ENCODE measurements around the gene VIM.
A peak's percentile ranks its signal among the peaks of the same experiment; 100 is the strongest.
"Not testable (repeated sequence)": the region's sequence is repeated elsewhere in the genome, so short reads cannot be mapped to it uniquely, and the experiment has no call there.

The VIM gene

DNA sequence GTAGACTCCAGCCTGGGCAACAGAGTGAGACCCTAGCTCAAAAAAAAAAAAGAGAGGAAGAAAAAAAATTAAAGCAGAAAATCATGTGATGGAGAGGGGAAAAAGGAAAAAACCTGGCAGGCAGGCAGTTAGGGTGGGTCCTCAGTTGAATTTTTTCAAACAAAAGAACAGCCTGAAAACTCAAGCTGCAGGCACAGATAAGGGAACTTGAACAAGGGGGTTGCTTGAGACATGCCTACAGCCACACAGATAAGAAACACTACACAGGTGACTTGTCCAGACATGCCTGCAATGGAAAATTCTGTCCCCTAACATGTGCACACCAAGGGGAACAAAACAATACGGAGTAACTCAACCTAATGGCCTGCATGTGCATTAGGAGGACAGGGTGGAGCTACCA lies 19.2 kb downstream of the VIM start:
- Histone ChIP-seq H3K36me3 (ENCODE audit: control insufficient read depth, low read depth, low read length) (no peaks in the 10 kb centered on the region), H3K9ac (ENCODE audit: low read length) (no peak overlapping the region), H3K27ac (ENCODE audit: low read length) (no peak overlapping the region), H3K4me1 (ENCODE audit: control insufficient read depth, low read depth, low read length) (no peaks in the 10 kb centered on the region), H3K9me3 (ENCODE audit: control insufficient read depth, low read depth, low read length) (peaks cover 9% of the 10 kb centered on the region), H3K4me3 (ENCODE audit: low read length) (no peak overlapping the region), H3K27me3 (ENCODE audit: control insufficient read depth, insufficient read depth, low read length) (no peaks in the 10 kb centered on the region)

DNA sequence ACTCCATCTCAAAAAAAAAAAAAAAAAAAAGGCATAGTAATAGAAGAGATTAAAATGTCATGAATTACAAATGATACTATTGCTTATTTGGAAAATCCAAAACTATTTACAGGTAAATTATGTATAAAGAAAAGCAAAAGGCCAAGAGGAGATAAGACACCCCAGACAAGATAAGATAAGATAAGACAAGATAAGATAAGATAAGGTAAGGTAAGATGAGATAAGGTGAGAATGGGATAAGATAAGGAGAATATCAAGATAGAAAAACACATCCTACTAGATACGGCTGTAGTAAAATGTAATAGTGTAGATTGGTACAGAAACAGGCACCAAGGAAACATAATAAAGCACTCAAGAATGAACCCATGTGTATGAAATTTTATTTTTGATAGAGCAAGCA lies 20.9 kb downstream of the VIM start:
- Histone ChIP-seq H3K36me3 (ENCODE audit: control insufficient read depth, low read depth, low read length) (no peaks in the 10 kb centered on the region), H3K27me3 (ENCODE audit: control insufficient read depth, insufficient read depth, low read length) (no peaks in the 10 kb centered on the region), H3K4me3 (ENCODE audit: low read length) (no peak overlapping the region), H3K9me3 (ENCODE audit: control insufficient read depth, low read depth, low read length) (peaks cover 9% of the 10 kb centered on the region), H3K9ac (ENCODE audit: low read length) (no peak overlapping the region), H3K4me1 (ENCODE audit: control insufficient read depth, low read depth, low read length) (no peaks in the 10 kb centered on the region), H3K27ac (ENCODE audit: low read length) (no peak overlapping the region)

DNA sequence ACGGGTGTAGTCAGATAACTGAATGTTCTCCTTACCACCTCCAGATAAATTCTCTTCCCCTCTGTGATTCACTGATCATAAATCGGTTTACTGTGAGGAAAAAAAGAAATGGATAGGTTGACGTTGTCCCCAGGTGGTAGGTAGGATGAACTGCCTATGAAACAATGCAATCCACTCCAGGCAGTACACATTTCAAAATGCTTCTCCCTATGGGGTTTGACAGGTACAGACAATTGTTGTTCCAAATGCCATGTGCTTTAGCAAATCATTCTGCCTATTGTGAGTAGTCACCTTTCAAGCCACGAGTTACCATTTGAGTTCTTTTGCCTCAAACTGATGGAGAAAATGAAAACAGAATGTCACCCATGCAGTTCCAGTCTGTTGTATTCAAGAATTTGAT lies 21.8 kb downstream of the VIM start:
- Histone ChIP-seq H3K27ac (ENCODE audit: low read length) (no peak overlapping the region), H3K9me3 (ENCODE audit: control insufficient read depth, low read depth, low read length) (peaks cover 9% of the 10 kb centered on the region), H3K9ac (ENCODE audit: low read length) (no peak overlapping the region), H3K36me3 (ENCODE audit: control insufficient read depth, low read depth, low read length) (no peaks in the 10 kb centered on the region), H3K4me3 (ENCODE audit: low read length) (no peak overlapping the region), H3K27me3 (ENCODE audit: control insufficient read depth, insufficient read depth, low read length) (no peaks in the 10 kb centered on the region), H3K4me1 (ENCODE audit: control insufficient read depth, low read depth, low read length) (no peaks in the 10 kb centered on the region)

DNA sequence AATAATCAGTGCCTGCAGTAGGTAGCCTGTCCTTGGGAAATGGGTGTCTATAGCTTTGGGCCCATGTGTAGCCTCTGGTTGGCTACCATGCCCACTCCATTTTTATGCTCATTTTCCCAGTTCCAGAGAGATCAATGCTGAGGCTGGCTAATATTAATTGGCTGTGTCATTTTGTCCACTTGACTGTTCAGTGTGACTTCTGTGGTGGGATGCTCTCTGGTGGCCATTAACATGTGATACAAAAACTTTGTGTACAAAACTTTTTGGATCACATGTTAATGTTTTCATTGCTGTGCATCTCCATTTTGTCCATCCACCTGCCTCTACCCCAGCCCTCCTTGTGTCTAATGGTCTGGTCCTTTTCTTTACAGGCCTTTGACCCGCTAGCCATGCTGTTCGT lies 22.7 kb downstream of the VIM start:
- peaks cover 9% of the 10 kb centered on the region for H3K9me3 ChIP-seq (ENCODE audit: control insufficient read depth, low read depth, low read length)
- no peaks in the 10 kb centered on the region for H3K27me3 ChIP-seq (ENCODE audit: control insufficient read depth, insufficient read depth, low read length)
- H3K4me1 ChIP-seq (ENCODE audit: control insufficient read depth, low read depth, low read length): no peaks in the 10 kb centered on the region
- no peak overlapping the region for H3K4me3 ChIP-seq (ENCODE audit: low read length)
- H3K27ac ChIP-seq (ENCODE audit: low read length): no peak overlapping the region
- no peaks in the 10 kb centered on the region for H3K36me3 ChIP-seq (ENCODE audit: control insufficient read depth, low read depth, low read length)
- H3K9ac ChIP-seq (ENCODE audit: low read length): no peak overlapping the region

DNA sequence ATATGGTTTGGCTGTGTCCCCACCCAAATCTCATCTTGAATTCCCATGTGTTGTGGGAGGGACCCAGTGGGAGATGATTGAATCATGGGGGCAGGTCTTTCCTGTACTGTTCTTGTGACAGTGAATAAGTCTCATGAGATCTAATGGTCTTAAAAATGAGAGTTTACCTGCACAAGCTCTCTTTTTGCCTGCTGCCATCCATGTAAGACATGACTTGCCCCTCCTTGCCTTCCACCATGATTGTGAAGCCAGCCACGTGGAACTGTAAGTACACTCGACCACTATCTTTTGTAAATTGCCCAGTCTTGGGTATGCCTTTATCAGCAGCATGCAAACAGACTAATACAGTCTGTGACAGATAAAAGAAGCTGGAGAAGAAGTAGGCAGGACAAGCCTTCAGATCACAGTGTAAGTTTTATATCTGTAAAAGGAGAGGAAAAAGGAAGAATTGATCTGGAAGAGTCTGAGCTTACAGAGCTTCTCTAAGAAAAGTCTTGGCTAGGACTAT lies 26.6 kb downstream of the VIM start:
- H3K4me1 ChIP-seq (ENCODE audit: control insufficient read depth, low read depth, low read length); H3K9ac ChIP-seq (ENCODE audit: low read length); H3K4me3 ChIP-seq (ENCODE audit: low read length); H3K36me3 ChIP-seq (ENCODE audit: control insufficient read depth, low read depth, low read length); H3K27ac ChIP-seq (ENCODE audit: low read length); H3K9me3 ChIP-seq (ENCODE audit: control insufficient read depth, low read depth, low read length); H3K27me3 ChIP-seq (ENCODE audit: control insufficient read depth, insufficient read depth, low read length): not testable (repeated sequence)

DNA sequence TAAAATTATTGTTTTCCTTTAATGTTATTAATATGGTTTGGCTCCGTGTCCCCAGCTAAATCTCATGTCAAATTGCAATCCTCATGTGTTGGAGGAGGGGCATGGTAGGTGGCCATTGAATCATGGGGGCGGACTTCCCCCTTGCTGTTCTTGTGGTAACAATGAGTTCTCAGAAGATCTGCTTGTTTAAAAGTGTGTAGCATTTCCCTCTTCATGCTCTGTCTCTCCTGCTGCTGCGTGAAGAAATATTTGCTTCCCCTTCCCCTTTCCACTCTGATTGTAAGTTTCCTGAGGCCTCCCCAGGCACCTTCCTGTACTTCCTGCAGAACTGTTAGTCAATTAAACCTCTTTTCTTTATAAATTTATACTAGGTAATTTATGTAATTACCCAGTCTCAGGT lies 27.5 kb downstream of the VIM start:
- Histone ChIP-seq H3K9me3 (ENCODE audit: control insufficient read depth, low read depth, low read length) (no peaks in the 10 kb centered on the region), H3K36me3 (ENCODE audit: control insufficient read depth, low read depth, low read length) (no peaks in the 10 kb centered on the region), H3K4me3 (ENCODE audit: low read length) (no peak overlapping the region), H3K4me1 (ENCODE audit: control insufficient read depth, low read depth, low read length) (no peaks in the 10 kb centered on the region), H3K9ac (ENCODE audit: low read length) (no peak overlapping the region), H3K27me3 (ENCODE audit: control insufficient read depth, insufficient read depth, low read length) (no peaks in the 10 kb centered on the region), H3K27ac (ENCODE audit: low read length) (no peak overlapping the region)

DNA sequence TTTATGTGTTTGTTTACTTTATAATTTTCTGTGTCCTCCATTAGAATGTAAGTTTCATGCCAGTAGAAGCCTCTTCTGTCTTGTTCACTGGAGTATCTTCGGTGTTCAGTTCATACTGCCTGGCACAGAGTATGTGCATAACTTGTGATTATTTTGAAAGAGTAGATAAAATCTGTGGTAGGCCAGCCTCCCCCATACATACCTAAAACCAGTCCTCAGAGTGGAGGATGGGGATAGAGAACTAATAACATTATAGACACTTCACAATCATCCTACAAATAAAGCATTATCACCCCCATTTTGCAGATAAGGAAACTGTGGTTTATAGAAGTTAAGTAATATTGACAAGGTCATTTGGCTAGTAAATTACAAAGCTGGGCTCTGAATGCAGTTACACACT lies 28.0 kb downstream of the VIM start:
- no peak overlapping the region for H3K9ac ChIP-seq (ENCODE audit: low read length)
- no peak overlapping the region for H3K4me3 ChIP-seq (ENCODE audit: low read length)
- H3K36me3 ChIP-seq (ENCODE audit: control insufficient read depth, low read depth, low read length): no peaks in the 10 kb centered on the region
- no peaks in the 10 kb centered on the region for H3K4me1 ChIP-seq (ENCODE audit: control insufficient read depth, low read depth, low read length)
- H3K27me3 ChIP-seq (ENCODE audit: control insufficient read depth, insufficient read depth, low read length): no peaks in the 10 kb centered on the region
- no peaks in the 10 kb centered on the region for H3K9me3 ChIP-seq (ENCODE audit: control insufficient read depth, low read depth, low read length)
- no peak overlapping the region for H3K27ac ChIP-seq (ENCODE audit: low read length)

DNA sequence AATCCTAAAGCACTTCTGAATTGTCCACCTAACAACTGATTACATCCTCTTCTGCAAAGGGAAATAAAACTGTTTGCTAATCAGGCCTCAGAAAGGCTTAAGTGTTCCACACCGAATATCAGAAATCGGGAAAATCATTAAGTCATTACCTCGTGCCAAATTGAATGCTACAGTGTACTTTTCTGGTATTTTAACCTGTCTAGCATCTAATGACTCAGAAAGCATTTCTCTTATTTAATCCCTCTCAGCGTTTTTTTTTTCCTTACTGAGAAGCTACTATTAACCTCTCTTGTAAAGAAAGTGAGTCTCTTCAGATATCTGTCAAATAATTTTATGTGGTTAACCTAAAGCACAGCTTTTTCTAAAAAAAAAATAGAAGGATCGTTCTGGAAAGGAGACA lies 28.6 kb downstream of the VIM start:
- no peak overlapping the region for H3K9ac ChIP-seq (ENCODE audit: low read length)
- no peak overlapping the region for H3K27ac ChIP-seq (ENCODE audit: low read length)
- no peaks in the 10 kb centered on the region for H3K36me3 ChIP-seq (ENCODE audit: control insufficient read depth, low read depth, low read length)
- no peak overlapping the region for H3K4me3 ChIP-seq (ENCODE audit: low read length)
- H3K9me3 ChIP-seq (ENCODE audit: control insufficient read depth, low read depth, low read length): peaks cover 5% of the 10 kb centered on the region
- H3K27me3 ChIP-seq (ENCODE audit: control insufficient read depth, insufficient read depth, low read length): no peaks in the 10 kb centered on the region
- no peaks in the 10 kb centered on the region for H3K4me1 ChIP-seq (ENCODE audit: control insufficient read depth, low read depth, low read length)

DNA sequence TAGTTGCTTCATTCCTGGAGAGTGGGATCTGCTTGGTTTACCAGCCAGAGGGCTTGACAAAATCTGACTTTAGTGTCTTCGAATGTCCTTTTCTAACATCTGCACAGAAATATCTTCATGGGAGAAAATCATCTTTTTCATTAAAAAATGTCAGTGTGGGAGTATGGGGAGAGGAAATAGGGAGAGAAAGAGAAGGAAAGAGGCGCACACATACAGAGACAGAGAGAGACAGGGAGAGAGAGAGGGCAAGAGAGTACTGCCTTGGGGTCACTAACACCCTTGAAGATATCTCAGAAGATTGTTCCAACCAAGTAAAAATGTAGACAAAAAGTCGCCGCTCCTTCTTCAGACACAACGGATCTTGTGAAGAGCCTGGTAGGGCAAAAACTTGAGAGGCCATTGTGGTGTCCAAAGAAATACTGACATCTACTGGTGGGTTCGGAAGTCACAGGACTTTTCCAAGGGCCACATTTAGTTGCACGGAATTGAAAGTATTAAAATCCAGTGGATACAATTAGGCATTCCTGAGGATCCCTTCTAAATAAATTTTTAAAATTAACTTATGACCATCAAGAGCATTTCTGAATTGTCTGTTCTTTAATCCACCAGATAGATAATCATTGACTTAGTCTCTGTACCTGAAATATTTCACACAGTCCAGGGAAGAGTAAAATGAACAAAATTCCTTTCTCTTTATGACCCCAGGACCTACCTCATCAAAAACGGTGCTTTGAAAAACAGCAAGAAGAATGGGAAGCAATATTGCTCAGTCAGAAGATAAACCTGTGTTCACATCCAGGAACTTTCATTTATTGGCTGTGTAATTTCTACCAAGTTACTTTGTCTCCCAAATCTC lies 29.7 kb downstream of the VIM start:
- H3K4me3 ChIP-seq (ENCODE audit: low read length): no peak overlapping the region
- peaks cover 14% of the 10 kb centered on the region for H3K9me3 ChIP-seq (ENCODE audit: control insufficient read depth, low read depth, low read length)
- H3K9ac ChIP-seq (ENCODE audit: low read length): peak overlapping the region; percentile 19
- H3K27ac ChIP-seq (ENCODE audit: low read length): no peak overlapping the region
- H3K4me1 ChIP-seq (ENCODE audit: control insufficient read depth, low read depth, low read length): no peaks in the 10 kb centered on the region
- H3K27me3 ChIP-seq (ENCODE audit: control insufficient read depth, insufficient read depth, low read length): no peaks in the 10 kb centered on the region
- H3K36me3 ChIP-seq (ENCODE audit: control insufficient read depth, low read depth, low read length): no peaks in the 10 kb centered on the region

DNA sequence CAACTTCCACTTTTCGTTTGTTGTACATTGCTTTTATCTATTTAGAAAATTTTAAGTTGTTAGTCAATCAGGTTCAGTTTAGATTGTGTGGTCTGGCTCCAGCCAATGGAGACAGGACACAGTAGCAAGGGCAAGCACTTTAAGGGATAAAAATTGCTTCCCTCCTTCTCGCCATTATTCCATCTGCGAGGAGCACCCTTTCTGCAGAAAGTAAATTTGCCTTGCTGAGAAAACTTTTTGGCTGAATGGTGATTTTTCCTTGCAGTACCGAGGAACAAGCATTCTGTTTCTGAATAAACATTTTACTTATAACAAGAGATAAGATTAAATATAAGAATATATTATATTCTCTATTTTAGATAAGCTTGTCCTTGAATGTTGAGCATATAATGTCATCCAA lies 34.5 kb downstream of the VIM start:
- Histone ChIP-seq H3K9ac (ENCODE audit: low read length) (no peak overlapping the region), H3K36me3 (ENCODE audit: control insufficient read depth, low read depth, low read length) (no peaks in the 10 kb centered on the region), H3K27ac (ENCODE audit: low read length) (no peak overlapping the region), H3K27me3 (ENCODE audit: control insufficient read depth, insufficient read depth, low read length) (no peaks in the 10 kb centered on the region), H3K4me1 (ENCODE audit: control insufficient read depth, low read depth, low read length) (no peaks in the 10 kb centered on the region), H3K9me3 (ENCODE audit: control insufficient read depth, low read depth, low read length) (peaks cover 27% of the 10 kb centered on the region), H3K4me3 (ENCODE audit: low read length) (no peak overlapping the region)

DNA sequence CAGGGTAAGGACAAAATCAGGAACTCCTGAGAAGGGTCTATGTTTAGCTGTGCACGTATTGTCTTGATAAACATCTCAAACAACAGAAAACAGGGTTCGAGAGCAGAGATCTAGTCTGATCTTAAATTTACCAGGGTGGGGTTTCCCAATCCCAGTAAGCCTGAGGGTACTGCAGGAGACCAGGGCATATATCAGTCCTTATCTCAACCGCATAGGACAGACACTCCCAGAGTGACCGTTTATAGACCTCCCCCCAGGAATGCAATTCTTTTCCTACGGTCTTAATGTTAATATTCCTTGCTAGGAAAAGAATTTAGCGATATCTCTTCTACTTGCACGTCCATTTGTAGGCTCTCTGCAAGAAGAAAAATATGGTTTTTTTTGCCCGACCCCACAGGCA lies 35.5 kb downstream of the VIM start:
- Histone ChIP-seq H3K9me3 (ENCODE audit: control insufficient read depth, low read depth, low read length) (peaks cover 27% of the 10 kb centered on the region), H3K4me3 (ENCODE audit: low read length) (no peak overlapping the region), H3K36me3 (ENCODE audit: control insufficient read depth, low read depth, low read length) (no peaks in the 10 kb centered on the region), H3K9ac (ENCODE audit: low read length) (no peak overlapping the region), H3K27me3 (ENCODE audit: control insufficient read depth, insufficient read depth, low read length) (no peaks in the 10 kb centered on the region), H3K27ac (ENCODE audit: low read length) (no peak overlapping the region), H3K4me1 (ENCODE audit: control insufficient read depth, low read depth, low read length) (no peaks in the 10 kb centered on the region)

DNA sequence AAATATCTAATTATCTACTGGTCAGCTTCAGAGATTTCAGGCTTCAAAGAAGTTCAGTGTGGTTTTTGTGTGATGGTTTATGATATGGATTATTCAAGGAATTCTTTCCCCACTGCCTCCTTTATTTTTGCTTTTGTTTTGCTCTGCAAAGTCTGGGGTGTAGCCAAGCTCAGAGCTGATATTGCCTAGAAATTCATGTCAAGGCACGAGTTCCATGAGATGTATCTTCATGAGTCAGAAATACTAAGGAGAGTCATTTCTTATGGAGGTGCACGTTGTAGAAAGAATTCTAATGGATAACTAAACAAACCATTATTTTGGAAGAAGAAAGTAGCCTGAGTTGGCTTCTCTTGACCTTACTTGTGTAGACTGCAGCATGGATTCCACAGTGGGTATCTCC lies 37.4 kb downstream of the VIM start:
- no peak overlapping the region for H3K4me3 ChIP-seq (ENCODE audit: low read length)
- no peak overlapping the region for H3K9ac ChIP-seq (ENCODE audit: low read length)
- no peaks in the 10 kb centered on the region for H3K4me1 ChIP-seq (ENCODE audit: control insufficient read depth, low read depth, low read length)
- H3K27me3 ChIP-seq (ENCODE audit: control insufficient read depth, insufficient read depth, low read length): no peaks in the 10 kb centered on the region
- peaks cover 27% of the 10 kb centered on the region for H3K9me3 ChIP-seq (ENCODE audit: control insufficient read depth, low read depth, low read length)
- no peak overlapping the region for H3K27ac ChIP-seq (ENCODE audit: low read length)
- no peaks in the 10 kb centered on the region for H3K36me3 ChIP-seq (ENCODE audit: control insufficient read depth, low read depth, low read length)
